HG02623 (cell line): Measurements from ENCODE around the gene LAIR1.
"Not testable (repeated sequence)": the region's sequence is repeated elsewhere in the genome, so short reads cannot be mapped to it uniquely, and the experiment has no call there.

Experiments
- ATAC-seq: cut with Tn5 transposase; IDR thresholded peaks from one replicate; pipeline ENCODE4 v1.9.1; 2021; ENCODE audit warnings: moderate library complexity; ENCODE audit not compliant: unreplicated experiment

Gene LAIR1, protein sequence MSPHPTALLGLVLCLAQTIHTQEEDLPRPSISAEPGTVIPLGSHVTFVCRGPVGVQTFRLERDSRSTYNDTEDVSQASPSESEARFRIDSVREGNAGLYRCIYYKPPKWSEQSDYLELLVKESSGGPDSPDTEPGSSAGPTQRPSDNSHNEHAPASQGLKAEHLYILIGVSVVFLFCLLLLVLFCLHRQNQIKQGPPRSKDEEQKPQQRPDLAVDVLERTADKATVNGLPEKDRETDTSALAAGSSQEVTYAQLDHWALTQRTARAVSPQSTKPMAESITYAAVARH

DNA sequence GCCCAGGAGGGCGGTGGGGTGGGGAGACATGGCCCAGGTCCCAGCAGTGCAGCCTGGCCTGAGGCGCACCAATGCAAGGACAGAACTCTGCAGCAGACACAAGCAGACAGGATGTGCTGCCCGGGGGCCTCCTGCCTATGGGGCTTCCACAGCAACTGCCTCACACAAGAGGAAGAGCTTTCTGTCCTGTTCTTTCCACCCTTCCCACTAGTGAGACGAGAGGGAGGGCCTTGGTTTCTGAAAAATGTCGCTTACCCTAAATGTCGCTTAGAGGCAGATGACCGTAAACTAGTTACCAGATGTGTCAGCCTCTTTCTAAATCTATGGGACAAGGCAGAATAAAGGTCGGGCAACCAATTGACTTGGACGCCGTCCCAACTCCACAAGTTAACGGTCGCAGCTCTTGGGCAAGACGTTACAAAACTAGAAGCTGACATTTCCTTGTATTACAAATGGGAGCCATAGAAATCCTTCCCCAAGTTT is at the start of gene LAIR1:
TSS of gene LAIR1 (minus strand) at position 157 of the 483 bp plus-strand sequence. CDS start at position 30, 127 bp downstream.
- ATAC-seq: no peak

DNA sequence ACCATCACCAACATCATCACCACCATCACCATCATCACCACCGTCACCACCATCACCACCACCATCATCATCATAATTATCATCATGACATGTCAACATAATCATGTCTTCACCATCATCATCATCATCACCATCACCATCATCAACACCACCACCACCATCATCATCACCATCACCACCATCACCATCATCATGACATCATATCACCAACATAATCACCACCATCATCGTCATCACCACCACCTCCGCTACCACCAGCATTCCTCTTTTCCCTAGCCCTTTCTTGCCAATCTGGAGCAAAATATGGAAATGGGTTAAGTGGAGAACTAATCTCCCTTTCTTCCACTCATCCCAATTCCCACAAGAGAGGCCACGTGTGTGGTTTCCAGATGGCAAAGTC is 49.4 kb upstream of the LAIR1 start:
- ATAC-seq: no peak

DNA sequence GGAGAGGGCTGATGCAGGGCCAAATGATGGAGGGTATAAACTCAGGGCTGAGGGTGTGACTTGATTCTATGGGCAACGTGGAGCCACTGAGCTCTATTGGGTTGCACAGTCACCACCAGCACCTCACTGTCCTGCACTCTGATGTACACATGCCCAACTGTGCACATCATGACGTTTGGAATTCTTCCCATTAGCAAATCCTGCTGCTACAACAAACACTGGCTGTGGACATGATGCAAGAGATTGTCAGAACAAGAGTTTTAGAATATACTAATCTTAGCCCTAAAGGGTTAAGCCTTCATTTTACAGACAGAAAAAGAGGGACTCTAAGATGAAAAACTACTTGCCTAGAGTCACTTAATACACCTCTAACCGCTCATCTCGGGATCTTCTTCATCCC is 48.1 kb upstream of the LAIR1 start:
- no peak for ATAC-seq

DNA sequence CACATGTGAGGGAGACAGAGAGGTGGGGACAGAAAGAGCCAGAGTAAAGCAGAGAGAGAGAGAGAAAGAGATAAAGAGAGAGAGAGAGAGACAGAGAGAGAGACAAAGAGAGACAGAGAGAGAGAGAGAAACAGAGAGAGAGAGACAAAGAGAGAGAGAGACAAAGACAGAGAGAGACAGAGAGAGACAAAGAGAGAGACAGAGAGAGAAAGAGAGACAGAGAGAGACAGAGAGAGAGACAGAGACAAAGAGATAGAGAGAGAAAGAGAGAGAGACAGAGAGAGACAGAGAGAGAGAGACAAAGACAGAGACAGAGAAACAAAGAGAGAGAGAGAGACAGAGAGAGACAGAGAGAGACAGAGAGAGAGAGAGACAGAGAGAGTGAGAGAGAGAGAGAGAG is 46.3 kb upstream of the LAIR1 start:
- no peak for ATAC-seq

DNA sequence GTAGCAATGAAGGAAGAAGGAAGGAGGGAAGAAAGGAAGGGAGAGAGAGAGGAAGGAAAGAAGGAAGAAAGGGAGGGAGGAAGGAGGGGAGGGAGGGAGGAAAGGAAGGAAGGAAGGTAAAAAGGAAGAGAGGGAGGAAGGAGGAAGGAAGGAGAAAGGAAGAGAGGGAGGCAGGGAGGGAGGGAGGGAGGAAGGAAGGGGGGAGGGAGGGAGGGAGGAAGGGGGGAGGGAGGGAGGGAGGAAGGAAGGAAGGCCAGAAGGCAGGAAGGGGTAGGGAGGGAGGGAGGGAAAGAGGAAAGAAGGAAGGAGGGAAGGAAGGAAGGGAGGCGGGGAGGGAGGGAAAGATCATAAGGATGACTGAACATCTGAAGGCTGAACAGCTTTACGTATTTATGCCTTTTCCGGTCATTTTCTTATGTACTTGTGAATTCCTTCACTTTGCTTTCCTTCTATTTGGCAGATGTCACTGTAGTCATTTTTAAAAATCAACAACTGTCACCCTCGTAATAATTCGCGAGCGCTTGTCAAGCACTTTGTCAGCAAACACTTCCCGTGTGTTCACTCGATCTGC is 43.8 kb upstream of the LAIR1 start:
- no peak for ATAC-seq

DNA sequence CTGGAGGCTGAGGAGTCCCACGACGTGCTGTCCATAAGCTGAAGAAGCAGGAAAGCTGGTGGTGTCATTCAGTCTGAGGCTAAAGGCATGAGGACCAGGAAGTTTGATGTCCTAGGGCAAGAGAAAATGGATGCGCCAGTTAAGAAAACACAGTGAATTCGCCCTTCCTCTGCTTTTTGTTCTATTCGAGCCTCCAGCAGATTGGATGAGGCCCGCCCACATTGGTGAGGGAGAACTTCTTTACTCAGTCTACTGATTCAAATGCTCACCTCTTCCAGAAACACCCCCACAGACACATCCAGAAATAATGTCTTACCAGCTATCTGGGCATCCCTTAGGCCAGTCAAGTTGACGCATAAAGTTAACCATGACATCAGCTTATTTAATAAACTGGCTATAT is 43.0 kb upstream of the LAIR1 start:
- ATAC-seq: no peak

DNA sequence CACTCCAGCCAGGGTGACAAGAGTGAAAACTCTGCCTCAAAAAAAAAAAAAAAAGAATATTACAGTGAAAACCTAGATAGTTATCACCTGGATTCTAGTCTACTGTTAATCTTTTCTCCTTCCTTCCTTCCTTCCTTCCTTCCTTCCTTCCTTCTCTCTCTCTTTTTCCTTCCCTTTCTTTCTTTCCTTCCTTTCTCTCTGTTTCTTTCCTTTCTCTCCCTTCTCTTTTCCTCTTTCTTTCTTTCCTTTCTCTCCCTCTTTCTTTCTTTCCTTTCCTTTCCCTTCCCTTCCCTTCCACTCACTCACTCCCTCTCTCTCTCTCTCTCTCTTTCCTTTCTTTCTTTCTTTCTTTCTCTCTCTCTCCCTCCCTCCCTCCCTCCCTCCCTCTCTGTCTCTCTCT is 40.9 kb upstream of the LAIR1 start:
- no peak for ATAC-seq

DNA sequence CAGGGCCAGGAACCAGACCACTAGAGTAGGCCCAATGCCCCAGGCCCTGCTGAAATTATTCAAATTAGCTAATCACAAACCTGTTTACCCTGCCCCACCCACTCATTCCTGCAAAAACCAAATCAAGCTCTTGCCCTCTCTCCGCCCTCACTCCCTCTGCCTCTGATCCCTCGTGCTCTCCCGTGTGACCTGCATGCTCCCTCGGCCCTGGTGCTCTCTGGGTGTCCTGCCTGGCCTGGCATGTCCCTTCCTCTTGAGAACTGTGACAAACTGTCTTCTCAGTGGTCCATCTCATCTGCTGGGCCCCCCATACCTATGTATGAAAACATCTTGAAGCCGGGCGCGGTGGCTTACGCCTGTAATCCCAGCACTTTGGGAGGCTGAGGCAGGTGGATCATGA is 38.3 kb upstream of the LAIR1 start:
- ATAC-seq: no peak

DNA sequence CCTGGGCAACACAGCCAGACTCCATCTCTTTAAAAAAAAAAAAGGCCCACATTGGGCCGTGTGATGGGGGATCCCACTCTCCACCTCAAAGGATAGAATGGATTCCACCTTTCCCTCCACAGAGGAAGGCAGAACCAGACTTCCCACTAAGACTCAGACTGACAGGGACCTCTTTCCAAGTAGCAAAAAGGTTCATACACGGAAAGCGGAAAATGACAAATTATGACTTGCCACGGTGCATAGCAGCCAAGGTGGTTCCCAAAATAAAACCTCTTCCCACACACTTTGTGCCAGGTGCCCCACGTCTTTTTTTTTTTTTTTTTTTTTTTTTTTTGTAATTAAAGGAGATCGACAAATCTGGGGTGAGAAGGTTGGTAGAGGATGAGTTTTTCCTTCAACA is 36.2 kb upstream of the LAIR1 start:
- no peak for ATAC-seq

DNA sequence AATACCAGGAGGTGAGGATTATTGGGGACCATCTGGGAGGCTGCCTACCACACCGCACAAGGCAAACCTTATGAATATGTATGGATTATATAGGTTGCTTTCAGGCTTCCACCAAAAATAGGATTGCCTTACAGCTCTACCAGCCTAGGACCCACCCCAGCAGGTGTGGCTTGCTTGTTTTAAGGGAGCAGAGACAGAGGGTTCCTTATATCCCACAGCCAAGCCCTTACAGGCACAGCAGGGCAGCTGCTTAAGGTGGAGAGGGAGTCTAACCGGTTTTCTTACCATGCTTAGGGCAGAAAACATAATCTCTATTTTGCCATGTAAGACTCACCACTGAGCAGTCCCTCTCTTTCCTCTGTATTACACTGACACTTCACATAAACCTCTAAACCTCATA is 34.5 kb upstream of the LAIR1 start:
- ATAC-seq: no peak

DNA sequence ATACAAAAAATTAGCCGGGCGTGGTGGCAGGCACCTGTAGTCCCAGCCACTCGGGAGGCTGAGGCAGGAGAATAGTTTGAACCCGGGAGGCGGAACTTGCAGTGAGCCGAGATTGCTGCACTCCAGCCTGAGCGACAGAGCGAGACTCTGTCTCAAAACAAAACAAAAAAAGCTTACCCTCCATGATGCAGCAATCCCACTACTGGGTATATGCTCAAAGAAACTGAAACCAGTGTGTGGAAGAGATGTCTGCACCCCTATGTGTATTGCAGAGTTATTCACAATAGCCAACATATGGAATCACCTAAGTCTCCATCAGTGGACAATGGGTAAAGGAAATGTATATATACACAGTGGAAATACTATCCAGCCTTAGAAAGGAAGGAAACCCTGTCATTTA is 31.0 kb upstream of the LAIR1 start:
- ATAC-seq: no peak

DNA sequence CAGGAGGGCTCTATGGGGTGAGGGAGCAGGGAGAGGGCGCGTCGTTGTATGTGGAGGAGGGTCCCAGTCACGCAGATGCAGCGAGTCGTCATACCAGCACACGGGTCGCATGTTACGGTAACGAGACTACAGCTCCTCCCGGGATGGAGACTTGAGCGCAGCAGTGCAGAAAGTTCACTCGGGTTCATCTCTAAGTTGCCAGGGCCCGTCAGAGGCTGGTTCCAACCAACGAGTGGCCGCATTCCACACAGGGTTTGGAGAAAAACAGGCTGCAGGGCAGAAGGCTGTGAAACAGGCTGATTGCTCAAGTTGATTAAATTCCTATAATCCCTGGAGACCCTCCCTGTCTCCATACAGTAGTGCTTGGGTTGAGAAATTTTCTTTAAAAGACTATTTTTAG is 28.6 kb upstream of the LAIR1 start:
- no peak for ATAC-seq

DNA sequence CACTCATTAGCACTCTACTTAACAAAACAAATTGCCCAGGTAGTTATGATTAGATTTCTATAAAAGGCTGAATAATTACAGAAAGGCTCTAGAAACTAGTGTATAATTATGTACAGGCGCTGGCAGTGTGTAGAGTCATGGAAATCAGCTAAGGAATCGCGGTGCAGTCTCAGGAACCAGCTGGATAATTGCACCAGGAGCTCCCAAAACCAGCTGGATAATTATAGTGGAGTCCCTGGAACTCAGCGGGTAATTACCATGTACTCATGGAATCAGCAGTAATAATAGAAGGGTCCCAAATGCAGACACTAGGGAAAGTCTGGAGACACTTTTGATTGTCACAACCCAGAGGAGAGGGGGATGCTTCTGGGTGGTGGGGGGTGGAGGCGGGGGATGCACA is 27.4 kb upstream of the LAIR1 start:
- no peak for ATAC-seq

DNA sequence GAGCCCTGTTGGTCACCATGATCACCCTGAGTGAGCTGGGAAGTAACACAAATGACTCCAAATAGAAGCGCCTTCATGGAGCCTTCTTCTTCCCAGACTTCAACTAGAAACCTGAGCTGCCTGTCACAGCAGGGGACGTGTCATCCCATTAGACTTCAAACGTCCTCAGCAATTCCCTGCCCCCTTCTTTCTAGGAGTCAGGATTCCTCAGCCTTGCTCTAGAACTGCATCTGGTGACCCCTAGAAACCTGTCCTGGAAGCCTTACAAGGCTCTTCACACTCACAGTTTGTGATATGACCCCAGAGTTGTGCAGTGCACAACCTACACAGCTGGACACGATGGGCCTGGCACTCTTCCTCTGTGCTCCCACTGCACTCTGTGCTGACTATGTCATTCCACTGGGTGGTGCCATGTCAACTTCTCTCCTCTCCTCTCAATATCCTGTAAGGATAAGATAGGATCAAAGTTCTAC is 26.9 kb upstream of the LAIR1 start:
- ATAC-seq: no peak

DNA sequence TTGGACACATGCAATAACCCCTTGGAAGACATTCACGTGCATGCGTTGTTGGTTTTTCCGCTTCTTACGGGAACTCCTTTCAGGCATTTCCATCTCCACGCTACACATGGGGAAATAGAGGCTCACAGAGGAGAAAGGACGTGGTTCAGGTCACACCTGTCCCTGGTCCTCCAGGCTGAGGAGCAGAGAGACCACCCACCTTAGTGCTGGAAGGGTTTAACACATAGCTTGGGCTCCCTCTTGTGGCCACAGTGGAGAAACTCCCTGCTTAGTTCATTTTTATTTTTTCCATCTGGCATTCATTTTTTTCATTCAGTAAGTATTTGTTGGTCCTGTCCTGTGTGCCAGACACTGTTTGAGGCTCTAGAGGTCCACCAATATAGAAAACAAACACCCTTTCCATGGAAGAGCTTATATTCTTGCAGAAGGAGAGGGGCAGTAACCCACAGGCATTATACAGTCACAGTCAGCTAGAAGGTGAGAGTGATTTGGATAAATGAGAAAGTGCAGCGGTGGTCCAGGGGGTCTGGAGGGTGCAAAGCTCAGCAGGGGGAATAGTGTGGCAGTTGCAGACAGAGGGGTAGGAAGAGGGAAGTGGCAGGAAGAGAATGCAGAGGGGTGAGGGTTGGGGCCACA is 26.3 kb upstream of the LAIR1 start:
- ATAC-seq: no peak

DNA sequence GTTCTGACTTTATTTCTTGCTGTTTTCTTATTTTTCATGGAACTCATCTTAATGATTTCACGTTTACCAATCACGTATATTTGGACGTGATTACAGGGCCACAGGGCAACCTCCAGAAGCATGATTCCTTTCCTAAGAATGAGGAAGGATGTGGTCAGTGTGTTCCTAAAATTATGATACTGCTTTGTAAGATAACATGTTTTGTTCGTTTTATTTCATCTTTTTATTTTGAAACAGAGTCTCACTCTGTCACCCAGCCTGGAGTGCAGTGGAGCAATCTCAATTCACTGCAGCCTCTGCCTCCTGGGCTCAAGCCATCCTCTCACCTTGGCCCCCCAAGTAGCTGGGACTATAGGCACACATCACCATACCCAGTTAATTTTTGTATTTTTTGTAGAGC is 24.8 kb upstream of the LAIR1 start:
- no peak for ATAC-seq

DNA sequence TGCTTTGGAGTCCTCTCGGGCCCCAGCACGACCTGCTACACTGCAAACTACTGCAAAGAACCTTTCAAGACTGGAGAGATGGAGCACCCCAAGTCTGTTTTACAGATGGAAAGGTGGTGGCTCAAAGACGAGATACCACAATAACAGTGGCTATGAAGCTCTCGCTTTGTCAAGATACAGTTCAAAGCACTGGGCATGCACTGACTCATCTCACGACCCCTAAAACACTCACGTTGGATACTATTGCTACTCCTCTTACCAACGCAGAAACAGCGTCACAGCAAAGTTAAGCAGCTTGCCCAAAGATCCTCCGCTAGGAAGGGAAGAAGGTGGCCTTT is 24.0 kb upstream of the LAIR1 start:
- ATAC-seq: no peak

DNA sequence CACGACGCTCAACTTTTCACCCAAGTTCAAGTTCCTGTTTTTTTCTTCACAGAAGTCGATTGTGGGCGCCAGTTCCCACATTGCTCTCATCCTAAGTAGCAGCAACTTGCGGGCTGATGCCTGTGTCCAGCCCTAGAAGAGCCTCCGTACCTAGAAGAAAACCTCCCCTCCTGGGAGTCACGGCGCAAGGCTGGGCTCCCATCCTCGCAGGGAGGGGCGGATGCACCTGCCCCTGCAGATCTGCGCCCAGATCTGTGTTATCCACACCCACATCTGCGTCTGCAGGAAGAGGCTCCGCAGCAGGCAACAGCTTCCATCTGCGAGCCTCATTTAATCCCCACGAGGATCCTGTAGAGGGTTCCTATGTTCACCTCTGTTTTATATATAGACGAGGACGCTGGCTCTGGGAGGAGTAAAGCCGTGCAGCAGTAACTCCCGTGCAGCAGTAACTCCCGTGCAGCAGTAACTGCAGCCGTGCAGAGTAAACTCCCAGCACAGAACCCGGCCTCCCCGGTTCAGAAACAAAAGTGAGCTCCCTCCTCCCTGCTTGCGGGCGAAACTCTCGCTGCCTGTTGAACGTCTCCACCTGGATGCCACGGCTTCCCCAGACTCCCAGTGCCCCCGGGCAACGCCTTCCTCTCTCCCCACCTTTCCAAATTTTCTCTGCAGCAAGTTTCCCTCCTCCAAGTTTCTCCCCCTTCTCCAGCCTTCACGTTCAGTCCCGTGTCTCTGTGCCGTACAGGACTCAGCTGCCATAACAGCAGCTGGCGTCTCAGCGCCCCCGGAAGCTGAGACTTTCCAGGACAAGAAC is 23.5 kb upstream of the LAIR1 start:
- ATAC-seq: no peak

DNA sequence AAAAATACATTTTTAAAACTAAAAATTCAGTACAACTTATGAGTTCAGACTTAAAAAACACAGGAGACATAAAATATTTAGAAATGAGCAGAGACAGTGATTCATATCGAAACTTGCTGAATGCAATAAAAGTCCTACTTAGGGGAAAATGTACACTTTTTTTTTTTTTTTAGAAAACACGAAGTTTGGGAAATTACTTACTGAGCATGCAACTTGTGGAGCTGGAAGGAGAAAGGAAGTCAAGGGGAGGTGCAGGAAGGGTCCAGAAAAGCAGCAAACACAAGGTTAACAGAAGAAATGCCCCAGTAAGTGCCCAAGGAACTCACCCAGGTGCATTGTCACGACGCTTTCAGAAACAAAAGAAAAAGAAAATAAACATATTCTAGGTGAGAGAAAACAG is 18.6 kb upstream of the LAIR1 start:
- no peak for ATAC-seq

DNA sequence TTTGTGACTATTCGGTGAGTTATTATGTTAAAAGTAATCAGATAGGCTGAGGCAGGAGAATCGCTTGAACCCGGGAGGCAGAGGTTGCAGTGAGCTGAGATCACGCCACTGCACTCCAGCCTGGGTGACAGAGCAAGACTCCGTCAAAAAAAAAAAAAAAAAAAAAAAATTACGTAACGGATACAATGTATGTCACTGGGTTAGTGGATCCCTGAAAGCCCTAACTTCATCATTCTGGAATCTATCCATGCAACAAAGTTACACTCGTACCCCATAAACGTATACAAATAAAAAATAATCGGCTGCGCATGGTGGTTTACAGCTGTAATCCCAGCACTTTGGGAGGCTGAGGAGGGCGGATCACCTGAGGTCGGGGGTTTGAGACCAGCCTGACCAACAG is 17.3 kb upstream of the LAIR1 start:
- ATAC-seq: not testable (repeated sequence)

DNA sequence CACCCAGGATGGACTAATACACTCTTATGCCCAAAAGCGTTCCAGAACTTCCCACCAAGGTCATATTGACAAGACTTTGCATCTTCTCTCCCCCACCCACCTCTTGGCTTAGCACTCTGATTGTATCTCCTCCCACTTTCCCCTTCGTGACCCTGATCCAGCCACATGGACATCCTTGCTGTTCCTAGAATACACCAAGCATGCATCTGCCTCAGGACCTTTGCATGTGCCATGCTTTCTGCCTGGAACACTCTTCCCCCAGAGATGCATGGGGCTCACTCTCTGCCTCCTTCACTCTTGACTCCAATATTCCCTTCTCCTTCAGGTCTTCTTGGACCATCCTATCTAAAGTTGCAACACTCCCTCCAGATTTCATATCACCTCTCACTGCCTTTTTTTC is 16.2 kb upstream of the LAIR1 start:
- no peak for ATAC-seq
